Measurements from ENCODE around the gene PDE5A.

Gene PDE5A

DNA sequence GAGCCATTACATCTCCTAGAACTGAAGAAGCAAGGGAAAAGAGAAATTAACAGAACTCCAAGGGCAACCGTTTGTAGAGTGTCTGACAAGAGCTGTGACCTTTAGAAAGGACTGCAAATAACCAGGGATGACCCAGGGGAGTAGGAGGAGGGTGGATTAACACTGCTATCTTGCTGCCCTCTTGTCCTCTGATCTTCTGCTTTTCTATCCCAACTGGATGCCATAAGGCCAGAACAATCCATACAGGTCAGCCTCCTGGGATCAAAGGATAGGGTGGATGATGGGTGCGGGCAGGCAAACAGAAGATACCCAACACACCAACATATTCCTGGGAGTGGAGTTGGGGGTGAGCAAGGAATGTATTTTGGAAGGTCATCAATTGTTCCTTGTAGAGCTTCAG is 19.8 kb upstream of the PDE5A start:
- Histone ChIP-seq H3K9ac (ENCODE audit: low read length) (no peak overlapping the region), H3K36me3 (ENCODE audit: low read length) (no peaks in the 10 kb centered on the region), H4K20me1 (ENCODE audit: low read depth, low read length) (no peaks in the 10 kb centered on the region), H3K27ac (ENCODE audit: low read depth, low read length) (no peak overlapping the region), H2AFZ (ENCODE audit: low read depth, low read length, severe bottlenecking) (no peak overlapping the region), H3K27me3 (ENCODE audit: low read length) (no peaks in the 10 kb centered on the region), H3F3A (ENCODE audit: insufficient read depth) (no peaks in the 10 kb centered on the region), H3K79me2 (ENCODE audit: insufficient read depth, low read length) (no peaks in the 10 kb centered on the region), H3K4me3 (ENCODE audit: insufficient read depth, low read length, poor library complexity, severe bottlenecking) (no peak overlapping the region), H3K9me2 (replicated peaks; ENCODE audit: insufficient read depth, low read length) (no peaks in the 10 kb centered on the region), H3K9me3 (ENCODE audit: insufficient read depth, low read length) (no peaks in the 10 kb centered on the region), H3K4me2 (ENCODE audit: low read depth, low read length, poor library complexity, severe bottlenecking) (no peak overlapping the region)
- TF ChIP-seq, protein P1, sequence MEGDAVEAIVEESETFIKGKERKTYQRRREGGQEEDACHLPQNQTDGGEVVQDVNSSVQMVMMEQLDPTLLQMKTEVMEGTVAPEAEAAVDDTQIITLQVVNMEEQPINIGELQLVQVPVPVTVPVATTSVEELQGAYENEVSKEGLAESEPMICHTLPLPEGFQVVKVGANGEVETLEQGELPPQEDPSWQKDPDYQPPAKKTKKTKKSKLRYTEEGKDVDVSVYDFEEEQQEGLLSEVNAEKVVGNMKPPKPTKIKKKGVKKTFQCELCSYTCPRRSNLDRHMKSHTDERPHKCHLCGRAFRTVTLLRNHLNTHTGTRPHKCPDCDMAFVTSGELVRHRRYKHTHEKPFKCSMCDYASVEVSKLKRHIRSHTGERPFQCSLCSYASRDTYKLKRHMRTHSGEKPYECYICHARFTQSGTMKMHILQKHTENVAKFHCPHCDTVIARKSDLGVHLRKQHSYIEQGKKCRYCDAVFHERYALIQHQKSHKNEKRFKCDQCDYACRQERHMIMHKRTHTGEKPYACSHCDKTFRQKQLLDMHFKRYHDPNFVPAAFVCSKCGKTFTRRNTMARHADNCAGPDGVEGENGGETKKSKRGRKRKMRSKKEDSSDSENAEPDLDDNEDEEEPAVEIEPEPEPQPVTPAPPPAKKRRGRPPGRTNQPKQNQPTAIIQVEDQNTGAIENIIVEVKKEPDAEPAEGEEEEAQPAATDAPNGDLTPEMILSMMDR (IDR thresholded peaks at IDR 0.05; ENCODE audit: insufficient read depth, low read length, poor library complexity, severe bottlenecking): no peak
- TF ChIP-seq EZH2phosphoT487 (conservative IDR thresholded peaks at IDR 0.05; ENCODE audit: low read length): no peak

DNA sequence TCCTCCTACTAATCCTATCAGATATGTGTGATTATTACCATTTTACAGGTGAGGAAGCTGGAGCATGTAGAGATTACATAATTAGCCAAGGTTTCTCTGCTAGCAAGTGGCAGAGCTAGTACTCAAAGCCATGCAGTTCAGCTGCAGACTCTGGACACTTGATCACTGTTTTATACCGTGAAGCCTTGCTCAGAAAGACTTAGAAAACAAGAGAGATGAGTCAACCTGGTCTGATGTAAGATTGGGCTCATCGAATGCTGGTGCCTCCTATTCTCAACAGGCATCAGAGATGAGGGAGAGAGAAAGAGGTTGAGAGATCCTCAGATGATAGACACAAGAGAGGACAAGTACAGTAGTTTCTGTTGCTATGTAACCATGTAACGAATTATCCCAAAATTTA is 19.0 kb upstream of the PDE5A start:
- H4K20me1 ChIP-seq (ENCODE audit: low read depth, low read length): no peaks in the 10 kb centered on the region

DNA sequence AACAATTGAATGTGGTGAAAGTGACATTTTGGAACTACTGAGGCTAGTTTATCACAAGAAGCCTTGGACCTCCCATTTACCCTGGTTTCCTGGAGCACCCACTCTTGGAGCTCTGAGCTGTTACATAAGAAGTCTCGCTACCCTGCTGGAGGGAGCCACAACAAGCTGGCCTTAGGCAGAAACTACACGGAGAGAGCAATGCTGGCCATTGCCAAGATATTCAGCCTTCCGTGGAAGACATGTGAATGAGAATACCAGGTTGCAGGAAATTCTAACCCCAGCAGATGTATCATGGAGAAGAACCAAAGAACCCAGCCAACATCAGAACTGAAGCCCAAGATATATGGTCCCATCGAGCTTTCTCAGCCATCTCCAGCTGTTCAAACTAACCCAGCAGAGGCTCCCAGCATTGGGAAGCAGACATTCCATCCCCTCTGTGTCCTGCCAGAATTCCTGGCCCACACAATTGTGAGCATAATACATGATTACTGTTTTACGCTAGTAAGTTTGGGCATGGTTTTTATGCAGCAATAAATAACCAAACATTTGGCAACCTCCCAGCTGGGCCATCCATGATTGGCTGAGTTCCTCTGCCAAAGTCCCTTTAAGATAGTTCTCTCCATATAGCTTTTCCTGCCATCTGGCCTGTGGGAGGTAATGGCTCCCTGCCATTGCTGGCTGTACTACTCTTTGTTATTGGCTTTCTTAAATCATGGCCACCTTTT is 17.9 kb upstream of the PDE5A start:
- Histone ChIP-seq H3K4me3 (ENCODE audit: insufficient read depth, low read length, poor library complexity, severe bottlenecking) (no peak overlapping the region), H3F3A (ENCODE audit: insufficient read depth) (no peaks in the 10 kb centered on the region), H3K4me2 (ENCODE audit: low read depth, low read length, poor library complexity, severe bottlenecking) (no peak overlapping the region), H2AFZ (ENCODE audit: low read depth, low read length, severe bottlenecking) (no peak overlapping the region), H3K9ac (ENCODE audit: low read length) (no peak overlapping the region), H3K79me2 (ENCODE audit: insufficient read depth, low read length) (no peaks in the 10 kb centered on the region), H3K27me3 (ENCODE audit: low read length) (no peaks in the 10 kb centered on the region), H4K20me1 (ENCODE audit: low read depth, low read length) (no peaks in the 10 kb centered on the region), H3K36me3 (ENCODE audit: low read length) (no peaks in the 10 kb centered on the region), H3K27ac (ENCODE audit: low read depth, low read length) (no peak overlapping the region), H3K9me2 (replicated peaks; ENCODE audit: insufficient read depth, low read length) (no peaks in the 10 kb centered on the region), H3K9me3 (ENCODE audit: insufficient read depth, low read length) (no peaks in the 10 kb centered on the region)
- TF ChIP-seq EZH2phosphoT487 (conservative IDR thresholded peaks at IDR 0.05; ENCODE audit: low read length): no peak
- TF ChIP-seq, protein P1 (IDR thresholded peaks at IDR 0.05; ENCODE audit: insufficient read depth, low read length, poor library complexity, severe bottlenecking): no peak

More for the DNA sequence above, 19.0 kb upstream of the PDE5A start:
- TF ChIP-seq EZH2phosphoT487 (conservative IDR thresholded peaks at IDR 0.05; ENCODE audit: low read length): no peak
- TF ChIP-seq, protein P1 (IDR thresholded peaks at IDR 0.05; ENCODE audit: insufficient read depth, low read length, poor library complexity, severe bottlenecking): no peak
- no peaks in the 10 kb centered on the region for H3K79me2 ChIP-seq (ENCODE audit: insufficient read depth, low read length)
- no peaks in the 10 kb centered on the region for H3K36me3 ChIP-seq (ENCODE audit: low read length)
- no peak overlapping the region for H3K4me3 ChIP-seq (ENCODE audit: insufficient read depth, low read length, poor library complexity, severe bottlenecking)
- no peak overlapping the region for H3K4me2 ChIP-seq (ENCODE audit: low read depth, low read length, poor library complexity, severe bottlenecking)
- no peaks in the 10 kb centered on the region for H3F3A ChIP-seq (ENCODE audit: insufficient read depth)
- H3K27ac ChIP-seq (ENCODE audit: low read depth, low read length): no peak overlapping the region
- no peak overlapping the region for H3K9ac ChIP-seq (ENCODE audit: low read length)
- H3K9me3 ChIP-seq (ENCODE audit: insufficient read depth, low read length): no peaks in the 10 kb centered on the region
- no peak overlapping the region for H2AFZ ChIP-seq (ENCODE audit: low read depth, low read length, severe bottlenecking)
- no peaks in the 10 kb centered on the region for H3K9me2 ChIP-seq (replicated peaks; ENCODE audit: insufficient read depth, low read length)
- no peaks in the 10 kb centered on the region for H3K27me3 ChIP-seq (ENCODE audit: low read length)
